ENCODE measurements around the gene VSX1.

Gene VSX1

GRCh38 chr20:25053255-25054031 is 28.5 kb downstream of the VSX1 start:
- no peak for DNase-seq (ENCODE audit: low read depth in 2 of 2)

DNA sequence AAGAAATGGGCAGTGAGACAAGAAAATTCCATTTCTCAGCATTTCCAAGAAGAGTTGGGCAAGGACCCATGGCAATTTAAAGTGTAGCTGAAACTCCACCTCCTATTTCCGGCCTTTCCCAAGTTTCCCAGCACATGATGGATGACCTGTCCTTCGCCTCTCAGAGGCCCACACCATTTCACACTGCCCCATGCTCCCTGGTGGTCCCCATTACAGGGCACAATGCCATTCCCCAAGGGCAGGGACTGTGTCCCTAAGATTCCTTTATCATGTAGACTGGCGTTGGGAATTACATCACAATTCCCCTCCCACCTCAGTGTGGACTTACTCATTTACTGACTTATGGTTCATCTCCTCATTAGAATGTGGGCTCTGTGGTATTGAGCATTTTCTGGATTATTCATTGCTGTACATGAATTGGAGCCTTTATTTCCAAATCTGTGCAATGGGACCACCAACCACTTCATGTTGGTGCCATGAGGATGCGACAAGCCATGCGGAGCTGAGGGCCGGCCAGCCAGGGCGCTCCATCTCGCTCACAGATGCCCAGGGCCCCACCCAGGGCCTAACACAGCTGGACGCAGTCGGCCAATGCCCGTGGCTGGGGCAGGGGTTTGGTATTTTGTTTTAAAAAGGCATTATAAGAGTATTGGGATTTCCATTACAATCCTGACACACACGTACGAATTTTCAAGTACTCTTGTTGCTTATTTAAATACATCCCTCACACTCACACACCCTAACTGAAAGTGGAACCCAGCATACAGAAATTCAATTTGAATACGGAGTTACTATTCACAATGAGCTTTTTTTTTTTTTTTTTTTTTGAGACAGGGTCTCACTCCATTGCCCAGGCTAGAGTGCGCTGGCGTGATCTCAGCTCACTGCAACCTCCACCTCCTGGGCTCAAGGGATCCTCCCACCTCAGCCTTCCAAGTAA is 29.4 kb downstream of the VSX1 start:
- no peak for DNase-seq (ENCODE audit: low read depth in 2 of 2)

DNA sequence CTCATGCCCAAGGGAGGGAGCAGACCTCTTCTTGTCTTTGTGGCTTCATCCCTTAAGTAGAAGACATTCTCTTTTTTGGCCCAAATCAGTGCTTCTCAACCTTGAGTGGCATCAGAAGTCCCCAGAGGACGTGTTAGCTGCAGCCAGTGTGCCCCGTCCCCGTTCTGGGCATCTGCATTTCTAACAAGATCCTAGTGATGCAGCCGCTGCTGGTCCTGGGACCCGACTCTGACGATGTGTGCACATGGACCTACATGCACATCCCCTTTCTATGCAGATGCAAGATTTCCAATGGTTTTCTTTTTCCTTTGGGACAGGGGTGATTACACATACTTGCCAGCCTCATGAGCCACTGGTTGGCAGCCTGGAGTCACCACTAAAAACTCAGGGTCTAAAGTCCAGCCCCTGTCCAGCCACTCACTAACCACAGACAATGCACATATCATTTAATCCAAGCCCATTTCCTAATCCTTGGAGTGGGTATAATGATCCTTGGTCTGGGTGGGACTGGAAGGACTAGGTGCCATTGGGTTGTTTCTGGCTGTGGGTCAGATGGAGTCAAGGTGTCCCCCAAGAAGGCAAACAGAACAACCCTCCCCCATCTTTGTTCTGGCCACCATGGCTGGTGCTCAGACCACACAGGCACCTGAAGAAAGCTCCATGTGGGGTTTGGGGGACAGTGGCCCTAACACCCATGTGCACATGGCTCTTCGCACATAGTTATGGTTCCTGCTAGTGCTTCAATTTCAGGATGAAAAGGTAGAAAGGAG is 30.4 kb downstream of the VSX1 start:
- no peak for DNase-seq (ENCODE audit: low read depth in 2 of 2)

DNA sequence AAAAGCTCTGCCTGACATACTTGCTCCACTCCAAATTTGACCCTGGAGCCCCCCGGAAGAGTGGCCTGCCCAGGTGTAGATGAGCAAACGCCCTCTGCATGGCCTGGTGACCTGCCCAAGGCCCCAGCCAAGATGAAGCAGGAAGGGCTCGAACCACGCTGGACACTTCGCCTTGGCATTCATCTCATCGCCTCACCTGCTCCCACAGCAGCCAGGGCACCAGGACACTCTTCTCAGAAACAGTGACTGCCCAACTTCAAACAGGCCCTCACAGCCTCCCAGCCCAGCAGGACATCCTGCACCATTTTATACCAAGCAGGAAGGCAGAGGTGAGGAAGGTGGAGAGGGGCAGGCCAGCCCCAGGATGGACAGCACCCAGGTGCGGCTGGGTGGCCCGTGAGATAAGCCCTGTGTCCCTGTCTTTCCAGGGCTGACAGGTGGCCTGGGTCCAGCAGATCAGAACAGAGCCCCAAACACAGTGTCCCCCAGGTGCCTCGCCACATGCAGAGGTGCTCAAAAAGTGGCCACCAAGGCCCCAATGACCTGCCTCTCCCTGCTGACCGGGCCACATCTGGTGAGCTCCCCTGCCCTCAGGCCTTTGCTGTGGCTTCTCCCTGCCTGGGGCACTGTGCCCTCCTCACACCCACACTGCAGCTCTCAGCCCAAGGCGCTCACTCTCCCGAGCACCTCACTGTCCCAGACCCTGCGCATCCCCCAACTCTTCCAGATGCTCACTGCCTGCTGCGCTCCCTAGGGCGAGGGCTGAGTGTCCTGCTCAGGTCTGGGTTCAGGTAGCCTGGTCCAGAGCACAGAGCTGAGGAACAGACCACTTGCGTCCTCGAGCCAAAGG is 31.2 kb downstream of the VSX1 start:
- DNase-seq (ENCODE audit: low read depth in 2 of 2), result no peak

DNA sequence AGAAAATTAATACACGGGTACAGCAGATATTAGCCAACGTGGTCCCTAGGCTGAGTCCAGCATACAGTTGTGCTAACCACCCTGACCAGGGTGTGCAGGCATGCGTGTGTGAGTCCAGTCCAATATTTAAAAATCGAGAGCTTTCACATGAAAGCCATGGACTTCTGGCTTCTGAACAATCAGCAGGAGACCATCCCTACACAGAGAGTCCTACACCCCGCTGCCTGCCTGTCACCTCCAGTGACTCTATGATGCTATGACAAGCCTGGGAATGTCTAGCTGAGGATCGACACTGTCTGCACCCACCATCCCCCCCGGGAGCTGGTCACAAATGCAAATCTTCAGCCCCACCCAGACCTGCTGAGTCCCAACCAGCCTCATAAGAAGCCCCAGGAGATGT is 31.9 kb downstream of the VSX1 start:
- DNase-seq (ENCODE audit: low read depth in 2 of 2), result no peak

- no peak for DNase-seq (ENCODE audit: low read depth in 2 of 2)
Observed at GRCh38 chr20:25049261-25050060, 32.5 kb downstream of the VSX1 start.

- no peak for DNase-seq (ENCODE audit: low read depth in 2 of 2)
Observed at GRCh38 chr20:25048519-25048952, 33.4 kb downstream of the VSX1 start.

- DNase-seq (ENCODE audit: low read depth in 2 of 2), result no peak
Observed at GRCh38 chr20:25047766-25048165, 34.2 kb downstream of the VSX1 start.

DNA sequence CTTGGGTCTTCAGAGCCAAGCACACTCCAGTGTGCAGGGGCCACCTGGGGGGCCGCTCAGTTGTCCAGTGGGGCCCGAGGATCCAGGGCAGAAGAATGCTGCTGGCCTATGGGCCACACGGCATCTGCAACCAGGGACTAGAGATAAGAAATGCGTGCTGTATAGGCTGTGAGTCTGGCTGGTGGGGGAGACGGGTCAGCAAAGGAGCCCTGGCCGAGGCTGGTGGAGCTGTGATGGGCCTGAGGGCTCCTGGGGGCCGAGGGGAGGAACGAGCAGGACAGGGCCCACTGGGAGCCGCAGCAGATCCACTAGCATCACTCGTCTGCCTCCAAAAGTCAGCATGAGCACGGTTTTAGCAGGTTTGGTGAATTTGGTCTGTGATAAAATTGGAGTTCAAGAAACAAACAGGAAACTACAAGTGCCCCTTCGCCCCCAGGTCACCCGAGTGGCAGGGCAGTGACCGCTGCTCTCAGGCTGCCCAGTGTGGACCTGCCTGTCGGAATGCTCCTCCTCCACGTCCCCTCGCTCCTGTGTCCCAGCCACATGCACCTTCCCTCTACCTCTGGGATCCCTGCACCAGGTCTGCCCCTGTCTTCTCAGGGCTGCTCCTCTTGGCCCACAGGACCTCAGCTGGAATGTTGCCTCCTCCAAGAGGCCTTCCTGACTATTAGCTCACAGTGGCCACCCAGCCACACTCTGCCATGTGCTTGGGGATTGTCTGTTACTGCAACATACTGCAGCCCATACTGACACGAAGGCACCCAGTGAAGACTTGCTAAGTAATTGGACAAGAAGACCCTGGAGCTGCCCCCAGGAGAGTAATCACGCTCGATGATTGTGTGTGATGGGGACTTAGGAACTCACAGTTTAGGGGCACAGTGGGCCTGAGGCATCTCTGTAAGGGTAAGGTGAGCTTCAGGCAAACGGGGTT is 34.9 kb downstream of the VSX1 start:
- no peak for DNase-seq (ENCODE audit: low read depth in 2 of 2)

GRCh38 chr20:25046181-25046641 is 35.7 kb downstream of the VSX1 start:
- no peak for DNase-seq (ENCODE audit: low read depth in 2 of 2)

DNA sequence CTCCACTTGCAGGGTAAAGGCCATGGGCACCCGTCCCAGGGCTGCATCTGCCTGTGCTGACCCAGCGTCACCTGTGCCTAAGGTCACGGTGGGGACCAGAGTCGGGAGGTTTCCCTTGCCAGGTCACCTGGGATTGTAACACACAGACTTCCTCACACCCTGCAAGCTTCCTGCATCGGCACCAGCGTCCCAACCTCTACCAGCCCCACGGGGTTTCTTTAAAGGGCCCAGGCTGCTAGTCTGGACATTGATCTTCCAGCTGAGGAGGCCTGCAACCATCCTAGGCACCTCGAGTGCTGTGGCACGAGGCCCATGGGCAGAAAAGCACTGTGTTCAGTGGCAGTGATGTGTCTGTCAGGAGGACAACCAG is 36.6 kb downstream of the VSX1 start:
- DNase-seq (ENCODE audit: low read depth in 2 of 2), result no peak

DNA sequence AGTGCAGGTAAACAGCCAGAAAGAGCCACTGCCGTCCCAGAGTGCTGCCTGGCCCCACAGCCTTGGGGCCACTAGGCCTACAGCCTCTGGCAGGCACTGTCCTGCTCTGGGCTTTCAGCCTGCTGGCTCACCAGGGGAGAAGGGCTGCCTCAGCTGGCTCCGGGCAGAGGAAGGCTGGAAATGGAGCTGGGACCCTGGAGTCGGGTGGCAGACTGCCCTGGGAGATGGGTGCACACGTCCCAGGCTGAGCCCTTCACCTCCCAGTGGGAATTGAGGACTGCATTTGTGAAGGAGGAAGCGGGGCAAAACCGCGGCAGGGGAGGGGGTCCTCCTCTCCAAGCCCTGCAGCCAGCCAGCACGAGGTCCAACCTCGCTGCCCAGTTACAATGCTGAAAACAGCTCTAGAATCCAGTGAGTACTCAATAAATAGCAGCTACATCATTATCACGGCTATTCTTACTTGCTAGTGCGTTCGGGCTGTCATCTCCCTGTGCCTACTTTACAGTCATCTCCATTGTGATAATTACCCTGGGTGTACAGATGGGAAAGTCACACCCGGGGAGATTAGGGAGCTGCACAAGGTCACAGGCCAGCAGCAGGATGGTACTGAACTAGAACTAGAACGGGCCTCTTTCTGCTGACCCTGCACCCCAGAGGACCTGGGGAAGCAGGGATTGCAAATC is 37.1 kb downstream of the VSX1 start:
- DNase-seq (ENCODE audit: low read depth in 2 of 2), result no peak

- DNase-seq (ENCODE audit: low read depth in 2 of 2), result no peak
Observed at GRCh38 chr20:25044261-25044560, 37.7 kb downstream of the VSX1 start.

- no peak for DNase-seq (ENCODE audit: low read depth in 2 of 2)
Observed at GRCh38 chr20:25043499-25044260, 38.3 kb downstream of the VSX1 start.

DNA sequence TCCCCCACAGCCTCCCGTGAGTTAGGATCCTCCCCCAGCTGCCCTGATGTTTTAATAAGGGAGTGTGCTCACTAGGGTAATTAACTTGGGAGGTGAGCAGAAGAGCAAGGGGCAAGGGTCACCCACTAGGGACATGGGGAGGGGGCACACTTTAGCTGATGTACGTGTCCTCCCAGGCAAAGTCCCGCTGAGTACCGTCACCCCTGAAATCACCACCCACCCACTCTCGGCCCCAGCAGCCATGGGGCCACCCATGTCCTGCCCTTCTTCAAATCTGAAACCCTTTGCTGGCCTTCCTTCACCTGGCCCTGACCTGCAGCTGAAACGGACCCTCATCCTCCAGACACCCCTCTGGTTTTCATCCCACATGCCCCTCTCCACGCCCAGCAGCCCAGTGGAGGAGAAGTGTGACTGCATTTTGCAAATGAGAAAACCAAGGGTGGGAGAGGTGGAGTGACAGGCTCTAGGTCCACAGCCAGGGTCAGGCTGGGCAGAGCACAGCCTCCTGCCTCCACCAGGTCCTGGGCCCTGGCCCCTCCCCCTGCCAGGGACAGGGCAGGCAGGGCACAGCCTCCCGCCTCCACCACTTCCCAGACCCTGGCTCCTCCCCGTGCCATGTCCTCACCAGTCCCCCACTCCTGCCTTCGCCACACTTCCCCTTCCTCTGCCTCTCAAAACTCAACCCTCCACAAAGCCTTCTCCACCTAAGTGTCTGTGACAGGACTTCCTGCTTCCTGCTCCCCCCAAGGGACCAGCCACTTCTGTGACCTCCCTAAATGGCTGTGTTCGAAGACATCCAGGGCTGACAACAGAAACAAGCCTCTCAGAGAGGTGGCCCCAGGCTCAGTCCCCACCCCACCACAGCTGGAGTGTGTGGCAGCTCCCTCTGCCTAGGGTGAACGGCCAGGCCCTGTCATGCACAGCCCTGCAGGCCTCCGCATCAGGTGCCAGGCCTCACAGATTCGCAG is 39.1 kb downstream of the VSX1 start:
- peak in 1 of 2 experiments; percentile 16 for DNase-seq (ENCODE audit: low read depth in 2 of 2)

- DNase-seq (ENCODE audit: low read depth in 2 of 2), result no peak
Observed at GRCh38 chr20:25041813-25042530, 40.0 kb downstream of the VSX1 start.

All from stimulated activated CD4-positive, alpha-beta T cell treated with anti-CD3 and anti-CD28 coated beads, Interleukin-12 subunit alpha, Interleukin-12 subunit beta, amount 100 ng/mL, for 24 hours (primary cell).